ENCODE results near the gene FAM216B.

FAM216B gene

DNA sequence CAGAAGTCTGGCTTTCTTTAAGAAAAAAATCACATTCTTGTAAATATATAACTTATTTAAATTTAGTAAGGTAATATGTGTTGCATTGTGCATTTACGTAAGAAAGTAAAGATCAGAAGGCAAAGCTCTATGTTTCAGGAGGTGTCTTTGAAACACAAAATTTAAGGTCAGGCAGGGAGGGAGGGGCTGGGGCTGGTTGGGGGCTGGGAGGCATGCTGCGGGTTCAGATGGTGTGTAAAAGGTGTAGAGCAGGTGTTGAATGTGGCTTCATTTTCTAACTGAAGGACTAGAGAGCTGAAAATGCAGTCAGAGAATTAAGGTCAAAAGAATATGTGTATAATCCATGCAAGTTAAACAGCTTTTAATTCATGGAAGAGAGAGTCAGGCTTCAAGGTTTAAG is 14.3 kb downstream of the FAM216B start:
- no peaks in the 10 kb centered on the region for H3K4me1 ChIP-seq (ENCODE audit: control extremely low read depth in 1 of 4, control insufficient read depth in 4 of 4, insufficient read depth in 4 of 4, low read length in 3 of 4)
- H3K4me3 ChIP-seq (ENCODE audit: control insufficient read depth in 1 of 7, extremely low read depth in 1 of 7, insufficient read depth in 4 of 7, low read depth in 2 of 7, low read length in 6 of 7) = no peak overlapping the region
- CTCF ChIA-PET = no interaction called here
- POLR2A ChIA-PET = no interaction called here
- no peaks in the 10 kb centered on the region for H3K27me3 ChIP-seq (replicated peaks in 2 of 5; ENCODE audit: control insufficient read depth in 4 of 5, insufficient read depth in 5 of 5, low read length in 4 of 5)
- 93% methylated on average over 2 of the region's 2 CpGs for WGBS (ENCODE audit: insufficient coverage)
- no peak for DNase-seq
- H3K27ac ChIP-seq (ENCODE audit: insufficient read depth in 1 of 2, low read depth in 1 of 2, low read length in 2 of 2, poor library complexity in 1 of 2, severe bottlenecking in 2 of 2) = no peak overlapping the region
- no peaks in the 10 kb centered on the region for H3K9me3 ChIP-seq (ENCODE audit: control extremely low read depth in 1 of 5, control insufficient read depth in 4 of 5, insufficient read depth in 2 of 5, low read depth in 1 of 5, low read length in 4 of 5)
- H3K36me3 ChIP-seq (ENCODE audit: control insufficient read depth in 4 of 4, insufficient read depth in 4 of 4, low read length in 3 of 4) = no peaks in the 10 kb centered on the region

GRCh38 chr13:42796747-42797356 is 15.5 kb downstream of the FAM216B start:
- no peak for DNase-seq
- 96% methylated on average over 7 of the region's 7 CpGs for WGBS (ENCODE audit: insufficient coverage)
- CTCF ChIA-PET = no interaction called here
- Histone ChIP-seq H3K4me3 (ENCODE audit: control insufficient read depth in 1 of 7, extremely low read depth in 1 of 7, insufficient read depth in 4 of 7, low read depth in 2 of 7, low read length in 6 of 7) (no peak overlapping the region), H3K27ac (ENCODE audit: insufficient read depth in 1 of 2, low read depth in 1 of 2, low read length in 2 of 2, poor library complexity in 1 of 2, severe bottlenecking in 2 of 2) (no peak overlapping the region), H3K9me3 (ENCODE audit: control extremely low read depth in 1 of 5, control insufficient read depth in 4 of 5, insufficient read depth in 2 of 5, low read depth in 1 of 5, low read length in 4 of 5) (no peaks in the 10 kb centered on the region), H3K36me3 (ENCODE audit: control insufficient read depth in 4 of 4, insufficient read depth in 4 of 4, low read length in 3 of 4) (no peaks in the 10 kb centered on the region), H3K27me3 (replicated peaks in 2 of 5; ENCODE audit: control insufficient read depth in 4 of 5, insufficient read depth in 5 of 5, low read length in 4 of 5) (no peaks in the 10 kb centered on the region), H3K4me1 (ENCODE audit: control extremely low read depth in 1 of 4, control insufficient read depth in 4 of 4, insufficient read depth in 4 of 4, low read length in 3 of 4) (no peaks in the 10 kb centered on the region)
- POLR2A ChIA-PET = no interaction called here

- WGBS (ENCODE audit: insufficient coverage) = 97% methylated on average over 5 of the region's 6 CpGs
- ChIA-PET CTCF (no interaction called here), POLR2A (no interaction called here)
- Histone ChIP-seq H3K27ac (ENCODE audit: insufficient read depth in 1 of 2, low read depth in 1 of 2, low read length in 2 of 2, poor library complexity in 1 of 2, severe bottlenecking in 2 of 2) (no peak overlapping the region), H3K27me3 (replicated peaks in 2 of 5; ENCODE audit: control insufficient read depth in 4 of 5, insufficient read depth in 5 of 5, low read length in 4 of 5) (no peaks in the 10 kb centered on the region), H3K4me3 (ENCODE audit: control insufficient read depth in 1 of 7, extremely low read depth in 1 of 7, insufficient read depth in 4 of 7, low read depth in 2 of 7, low read length in 6 of 7) (no peak overlapping the region), H3K4me1 (ENCODE audit: control extremely low read depth in 1 of 4, control insufficient read depth in 4 of 4, insufficient read depth in 4 of 4, low read length in 3 of 4) (no peaks in the 10 kb centered on the region), H3K9me3 (ENCODE audit: control extremely low read depth in 1 of 5, control insufficient read depth in 4 of 5, insufficient read depth in 2 of 5, low read depth in 1 of 5, low read length in 4 of 5) (peaks cover 0 to 2% (median 0%) of the 10 kb centered on the region in 5 experiments), H3K36me3 (ENCODE audit: control insufficient read depth in 4 of 4, insufficient read depth in 4 of 4, low read length in 3 of 4) (no peaks in the 10 kb centered on the region)
- no peak for DNase-seq
These were observed 16.7 kb downstream of the FAM216B start for GRCh38 chr13:42798118-42798517.

DNA sequence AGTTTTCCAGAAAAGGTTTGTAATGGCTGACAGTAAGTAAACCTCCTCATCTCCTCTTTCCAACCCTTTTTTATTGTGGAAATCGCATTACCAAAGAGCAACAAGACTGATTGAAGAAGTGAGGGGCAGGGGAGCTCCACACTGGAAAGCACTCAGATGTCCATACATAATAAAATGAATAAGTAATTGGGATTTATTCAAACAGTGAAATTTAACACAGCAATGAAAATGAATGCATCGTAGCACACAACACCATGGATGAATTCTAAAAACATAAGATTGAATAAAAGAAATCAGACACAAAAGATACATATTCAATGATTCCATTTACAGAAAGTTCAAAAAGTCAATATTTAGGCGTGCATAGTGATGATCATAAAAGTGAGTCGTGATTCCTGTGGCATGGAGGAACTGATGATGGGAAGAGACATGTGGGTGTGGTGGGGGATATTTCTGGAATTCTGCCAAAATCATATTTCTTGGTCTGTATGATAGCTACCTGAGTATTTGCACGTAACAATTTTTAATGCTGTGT is 18.8 kb downstream of the FAM216B start:
- ChIA-PET POLR2A (no interaction called here), CTCF (no interaction called here)
- H3K27me3 ChIP-seq (replicated peaks in 2 of 5; ENCODE audit: control insufficient read depth in 4 of 5, insufficient read depth in 5 of 5, low read length in 4 of 5) = no peaks in the 10 kb centered on the region
- H3K4me1 ChIP-seq (ENCODE audit: control extremely low read depth in 1 of 4, control insufficient read depth in 4 of 4, insufficient read depth in 4 of 4, low read length in 3 of 4) = no peaks in the 10 kb centered on the region
- peaks cover 0 to 2% (median 0%) of the 10 kb centered on the region in 5 experiments for H3K9me3 ChIP-seq (ENCODE audit: control extremely low read depth in 1 of 5, control insufficient read depth in 4 of 5, insufficient read depth in 2 of 5, low read depth in 1 of 5, low read length in 4 of 5)
- H3K4me3 ChIP-seq (ENCODE audit: control insufficient read depth in 1 of 7, extremely low read depth in 1 of 7, insufficient read depth in 4 of 7, low read depth in 2 of 7, low read length in 6 of 7) = no peak overlapping the region
- DNase-seq = no peak
- no CpG with 5 or more reads among the region's 5 CpGs for WGBS (ENCODE audit: insufficient coverage)
- no peaks in the 10 kb centered on the region for H3K36me3 ChIP-seq (ENCODE audit: control insufficient read depth in 4 of 4, insufficient read depth in 4 of 4, low read length in 3 of 4)
- H3K27ac ChIP-seq (ENCODE audit: insufficient read depth in 1 of 2, low read depth in 1 of 2, low read length in 2 of 2, poor library complexity in 1 of 2, severe bottlenecking in 2 of 2) = no peak overlapping the region

DNA sequence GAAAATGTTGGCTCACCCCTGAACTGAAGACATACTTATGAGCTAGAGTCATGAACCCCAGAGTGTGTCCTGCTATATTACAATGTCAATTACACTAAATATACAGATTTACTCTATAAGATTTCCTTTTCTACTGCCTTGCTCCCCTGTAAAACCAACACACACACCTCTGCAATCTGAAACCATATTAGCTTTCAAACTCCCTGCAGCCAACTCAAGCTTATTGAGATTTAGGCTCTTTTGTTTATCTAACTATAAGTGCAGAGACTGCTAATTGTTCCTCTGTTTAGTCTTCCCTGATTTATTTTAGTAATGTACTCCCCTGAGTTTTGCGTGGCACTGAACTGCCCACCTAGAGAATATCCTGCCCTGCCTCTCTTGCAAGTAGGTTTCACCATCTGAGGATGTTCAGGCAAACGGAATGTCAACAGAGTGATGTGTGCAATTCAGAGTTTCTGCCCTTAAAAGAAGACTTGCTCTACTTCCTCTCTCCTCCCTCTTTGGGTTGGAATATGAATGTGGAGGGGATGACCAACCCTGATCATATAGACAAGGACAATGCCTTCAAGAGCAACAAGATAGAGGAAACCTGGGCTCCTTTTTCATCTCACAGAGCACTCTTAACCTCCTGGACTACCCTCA is 22.3 kb downstream of the FAM216B start:
- 100% methylated on average over 1 of the region's 2 CpGs for WGBS (ENCODE audit: insufficient coverage)
- POLR2A ChIA-PET = no interaction called here
- DNase-seq = no peak
- H3K27me3 ChIP-seq (replicated peaks in 2 of 5; ENCODE audit: control insufficient read depth in 4 of 5, insufficient read depth in 5 of 5, low read length in 4 of 5) = no peaks in the 10 kb centered on the region
- peaks cover 0 to 2% (median 0%) of the 10 kb centered on the region in 5 experiments for H3K9me3 ChIP-seq (ENCODE audit: control extremely low read depth in 1 of 5, control insufficient read depth in 4 of 5, insufficient read depth in 2 of 5, low read depth in 1 of 5, low read length in 4 of 5)
- CTCF ChIA-PET = no interaction called here
- H3K4me1 ChIP-seq (ENCODE audit: control extremely low read depth in 1 of 4, control insufficient read depth in 4 of 4, insufficient read depth in 4 of 4, low read length in 3 of 4) = peaks cover 0 to 10% (median 0%) of the 10 kb centered on the region in 4 experiments
- H3K36me3 ChIP-seq (ENCODE audit: control insufficient read depth in 4 of 4, insufficient read depth in 4 of 4, low read length in 3 of 4) = no peaks in the 10 kb centered on the region
- H3K27ac ChIP-seq (ENCODE audit: insufficient read depth in 1 of 2, low read depth in 1 of 2, low read length in 2 of 2, poor library complexity in 1 of 2, severe bottlenecking in 2 of 2) = no peak overlapping the region
- no peak overlapping the region for H3K4me3 ChIP-seq (ENCODE audit: control insufficient read depth in 1 of 7, extremely low read depth in 1 of 7, insufficient read depth in 4 of 7, low read depth in 2 of 7, low read length in 6 of 7)

GRCh38 chr13:42804244-42804874 is 23.0 kb downstream of the FAM216B start:
- DNase-seq = no peak
- no peaks in the 10 kb centered on the region for H3K36me3 ChIP-seq (ENCODE audit: control insufficient read depth in 4 of 4, insufficient read depth in 4 of 4, low read length in 3 of 4)

DNA sequence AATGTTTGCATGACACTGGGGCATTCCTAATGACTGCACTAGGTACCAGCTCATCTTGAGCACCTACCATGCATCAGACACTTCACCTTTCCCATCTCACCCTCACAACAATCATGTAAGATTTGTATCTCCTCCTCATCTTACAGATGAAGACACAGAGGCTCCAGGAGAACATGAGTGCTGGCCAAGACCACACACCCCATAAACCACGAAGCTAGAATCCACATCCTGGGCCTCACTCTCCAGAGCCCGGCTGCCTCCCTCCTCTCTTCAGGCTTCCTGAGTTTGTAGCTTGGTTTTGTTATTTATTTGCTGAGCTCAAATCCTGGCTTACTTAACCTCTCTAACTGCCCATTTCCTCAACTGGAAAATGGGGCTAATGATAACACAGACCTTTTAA is 25.9 kb downstream of the FAM216B start:
- no peak overlapping the region for H3K27ac ChIP-seq (ENCODE audit: insufficient read depth in 1 of 2, low read depth in 1 of 2, low read length in 2 of 2, poor library complexity in 1 of 2, severe bottlenecking in 2 of 2)
- no peak for DNase-seq
- ChIA-PET POLR2A (no interaction called here), CTCF (no interaction called here)
- peaks cover 0 to 10% (median 0%) of the 10 kb centered on the region in 4 experiments for H3K4me1 ChIP-seq (ENCODE audit: control extremely low read depth in 1 of 4, control insufficient read depth in 4 of 4, insufficient read depth in 4 of 4, low read length in 3 of 4)
- H3K9me3 ChIP-seq (ENCODE audit: control extremely low read depth in 1 of 5, control insufficient read depth in 4 of 5, insufficient read depth in 2 of 5, low read depth in 1 of 5, low read length in 4 of 5) = peaks cover 0 to under 1% (median 0%) of the 10 kb centered on the region in 5 experiments
- H3K4me3 ChIP-seq (ENCODE audit: control insufficient read depth in 1 of 7, extremely low read depth in 1 of 7, insufficient read depth in 4 of 7, low read depth in 2 of 7, low read length in 6 of 7) = no peak overlapping the region
- no CpG with 5 or more reads among the region's 2 CpGs for WGBS (ENCODE audit: insufficient coverage)
- no peaks in the 10 kb centered on the region for H3K27me3 ChIP-seq (replicated peaks in 2 of 5; ENCODE audit: control insufficient read depth in 4 of 5, insufficient read depth in 5 of 5, low read length in 4 of 5)
- H3K36me3 ChIP-seq (ENCODE audit: control insufficient read depth in 4 of 4, insufficient read depth in 4 of 4, low read length in 3 of 4) = no peaks in the 10 kb centered on the region

More at GRCh38 chr13:42804244-42804874, 23.0 kb downstream of the FAM216B start:
- H3K4me3 ChIP-seq (ENCODE audit: control insufficient read depth in 1 of 7, extremely low read depth in 1 of 7, insufficient read depth in 4 of 7, low read depth in 2 of 7, low read length in 6 of 7) = no peak overlapping the region
- peaks cover 0 to 2% (median 0%) of the 10 kb centered on the region in 5 experiments for H3K9me3 ChIP-seq (ENCODE audit: control extremely low read depth in 1 of 5, control insufficient read depth in 4 of 5, insufficient read depth in 2 of 5, low read depth in 1 of 5, low read length in 4 of 5)
- no peak overlapping the region for H3K27ac ChIP-seq (ENCODE audit: insufficient read depth in 1 of 2, low read depth in 1 of 2, low read length in 2 of 2, poor library complexity in 1 of 2, severe bottlenecking in 2 of 2)
- CTCF ChIA-PET = no interaction called here
- no peaks in the 10 kb centered on the region for H3K27me3 ChIP-seq (replicated peaks in 2 of 5; ENCODE audit: control insufficient read depth in 4 of 5, insufficient read depth in 5 of 5, low read length in 4 of 5)
- peaks cover 0 to 10% (median 0%) of the 10 kb centered on the region in 4 experiments for H3K4me1 ChIP-seq (ENCODE audit: control extremely low read depth in 1 of 4, control insufficient read depth in 4 of 4, insufficient read depth in 4 of 4, low read length in 3 of 4)
- POLR2A ChIA-PET = no interaction called here
- 53% methylated on average over 4 of the region's 4 CpGs for WGBS (ENCODE audit: insufficient coverage)

Data from common myeloid progenitor, CD34-positive (primary cell).